ENCODE results near the gene KRT39. TPM values are rescaled to one million over a fixed set of nuclear protein-coding genes. Genes with fewer than 3 reads are reported as not detected.

KRT39 gene
- total RNA-seq, 4 donors from 2014 or later = 2.5 to 13.3 TPM; not detected in 2

DNA sequence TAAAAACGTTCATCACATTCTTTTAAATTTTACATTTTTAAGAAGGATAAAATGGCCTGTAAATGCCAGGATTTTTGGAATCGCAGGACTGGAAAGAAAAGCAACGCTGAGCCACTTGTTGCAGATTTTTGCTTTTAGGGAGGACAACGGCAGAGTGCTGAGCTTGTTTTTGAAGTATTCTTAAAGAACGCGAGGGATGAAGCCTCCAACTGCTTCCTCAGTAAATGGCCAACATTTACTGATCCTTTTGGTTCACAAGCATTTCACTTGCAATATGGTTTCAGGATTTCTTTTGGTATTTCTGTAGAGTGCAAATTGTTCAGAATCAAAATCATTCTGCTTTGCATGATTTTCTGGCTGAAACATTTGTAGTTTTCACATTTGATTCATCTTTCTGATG, 26.5 kb downstream of the KRT39 start:
- DNase-seq (ENCODE audit: low spot score in 2 of 2) = no peak
- no peaks in the 10 kb centered on the region for H3K9me3 ChIP-seq
- peaks cover 17% of the 10 kb centered on the region for H3K4me1 ChIP-seq
- 82% methylated on average over 6 of the region's 6 CpGs for WGBS
- TF ChIP-seq POLR2A (IDR thresholded peaks at IDR 0.05) (no peak), EP300 (IDR thresholded peaks at IDR 0.05) (no peak), POLR2AphosphoS5 (IDR thresholded peaks at IDR 0.05) (no peak)
- TF ChIP-seq, protein P1, sequence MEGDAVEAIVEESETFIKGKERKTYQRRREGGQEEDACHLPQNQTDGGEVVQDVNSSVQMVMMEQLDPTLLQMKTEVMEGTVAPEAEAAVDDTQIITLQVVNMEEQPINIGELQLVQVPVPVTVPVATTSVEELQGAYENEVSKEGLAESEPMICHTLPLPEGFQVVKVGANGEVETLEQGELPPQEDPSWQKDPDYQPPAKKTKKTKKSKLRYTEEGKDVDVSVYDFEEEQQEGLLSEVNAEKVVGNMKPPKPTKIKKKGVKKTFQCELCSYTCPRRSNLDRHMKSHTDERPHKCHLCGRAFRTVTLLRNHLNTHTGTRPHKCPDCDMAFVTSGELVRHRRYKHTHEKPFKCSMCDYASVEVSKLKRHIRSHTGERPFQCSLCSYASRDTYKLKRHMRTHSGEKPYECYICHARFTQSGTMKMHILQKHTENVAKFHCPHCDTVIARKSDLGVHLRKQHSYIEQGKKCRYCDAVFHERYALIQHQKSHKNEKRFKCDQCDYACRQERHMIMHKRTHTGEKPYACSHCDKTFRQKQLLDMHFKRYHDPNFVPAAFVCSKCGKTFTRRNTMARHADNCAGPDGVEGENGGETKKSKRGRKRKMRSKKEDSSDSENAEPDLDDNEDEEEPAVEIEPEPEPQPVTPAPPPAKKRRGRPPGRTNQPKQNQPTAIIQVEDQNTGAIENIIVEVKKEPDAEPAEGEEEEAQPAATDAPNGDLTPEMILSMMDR (IDR thresholded peaks at IDR 0.05) = no peak
- H3K36me3 ChIP-seq = no peaks in the 10 kb centered on the region
- H3K4me3 ChIP-seq = no peak overlapping the region
- peaks cover 4% of the 10 kb centered on the region for H3K27me3 ChIP-seq
- H3K27ac ChIP-seq = no peak overlapping the region

DNA sequence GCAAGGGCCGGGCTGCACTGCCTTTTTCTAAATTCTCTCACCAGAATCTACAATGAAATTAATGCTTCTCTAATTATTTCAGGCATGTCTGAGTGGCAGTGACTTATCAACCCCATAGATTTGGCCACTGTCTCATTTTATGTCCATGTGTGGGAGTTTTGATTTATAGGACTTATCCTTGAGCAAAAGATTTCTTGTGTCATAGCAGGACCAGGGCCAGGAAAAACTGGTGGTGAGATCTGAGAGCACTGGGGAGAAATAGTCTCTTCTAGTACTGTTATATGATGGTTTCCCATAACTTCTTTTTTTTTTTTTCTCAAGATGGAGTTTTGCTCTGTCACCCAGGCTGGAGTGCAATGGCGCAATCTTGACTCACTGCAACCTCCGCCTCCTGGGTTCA, 27.8 kb downstream of the KRT39 start:
- Histone ChIP-seq H3K4me3 (no peak overlapping the region), H3K9me3 (no peaks in the 10 kb centered on the region), H3K36me3 (no peaks in the 10 kb centered on the region), H3K27me3 (peaks cover 4% of the 10 kb centered on the region), H3K4me1 (peaks cover 17% of the 10 kb centered on the region), H3K27ac (no peak overlapping the region)
- no peak for DNase-seq (ENCODE audit: low spot score in 2 of 2)
- 87% methylated on average over 3 of the region's 3 CpGs for WGBS
- no peak for TF ChIP-seq EP300 (IDR thresholded peaks at IDR 0.05)
- TF ChIP-seq POLR2AphosphoS5 (IDR thresholded peaks at IDR 0.05) = no peak
- no peak for TF ChIP-seq POLR2A (IDR thresholded peaks at IDR 0.05)
- TF ChIP-seq, protein P1 (IDR thresholded peaks at IDR 0.05) = no peak

DNA sequence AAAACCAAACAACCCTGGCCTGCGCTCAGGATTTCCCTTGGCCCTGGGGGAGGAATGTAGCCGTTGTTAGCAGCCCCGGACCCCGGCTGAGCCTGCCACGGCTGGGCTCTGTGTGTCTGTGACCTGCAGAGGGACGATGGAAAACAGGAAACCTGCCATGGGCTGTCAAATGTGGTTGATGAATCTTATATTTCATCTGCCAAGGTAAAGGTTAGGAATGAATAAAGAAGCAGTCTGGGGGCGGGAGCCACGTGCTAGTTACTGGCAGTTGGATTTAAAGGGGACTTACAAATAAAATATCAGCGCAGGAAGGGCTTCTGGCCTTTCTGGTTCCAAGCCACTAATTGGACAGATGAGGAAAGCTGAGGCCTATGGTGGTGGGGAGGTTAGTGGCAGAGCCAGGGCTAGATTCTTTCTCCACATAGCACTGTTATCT, 29.3 kb downstream of the KRT39 start, which contains the start of gene KRT23:
TSS of gene KRT23 (minus strand) at position 263 of the 436 bp plus-strand sequence. CDS start 1,043 bp downstream, outside the sequence.
- Histone ChIP-seq H3K36me3 (no peaks in the 10 kb centered on the region), H3K27ac (peak within 1 kb of the TSS; percentile 78), H3K9me3 (no peaks in the 10 kb centered on the region), H3K4me1 (peaks cover 17% of the 10 kb centered on the region), H3K27me3 (peaks cover 4% of the 10 kb centered on the region), H3K4me3 (peak within 1 kb of the TSS; percentile 36)
- 44% methylated on average over 9 of the region's 9 CpGs for WGBS
- no peak for DNase-seq (ENCODE audit: low spot score in 2 of 2)
- TF ChIP-seq, protein P1 (IDR thresholded peaks at IDR 0.05) = no peak
- TF ChIP-seq POLR2AphosphoS5 (IDR thresholded peaks at IDR 0.05) (no peak), EP300 (IDR thresholded peaks at IDR 0.05) (no peak), POLR2A (IDR thresholded peaks at IDR 0.05) (no peak)

DNA sequence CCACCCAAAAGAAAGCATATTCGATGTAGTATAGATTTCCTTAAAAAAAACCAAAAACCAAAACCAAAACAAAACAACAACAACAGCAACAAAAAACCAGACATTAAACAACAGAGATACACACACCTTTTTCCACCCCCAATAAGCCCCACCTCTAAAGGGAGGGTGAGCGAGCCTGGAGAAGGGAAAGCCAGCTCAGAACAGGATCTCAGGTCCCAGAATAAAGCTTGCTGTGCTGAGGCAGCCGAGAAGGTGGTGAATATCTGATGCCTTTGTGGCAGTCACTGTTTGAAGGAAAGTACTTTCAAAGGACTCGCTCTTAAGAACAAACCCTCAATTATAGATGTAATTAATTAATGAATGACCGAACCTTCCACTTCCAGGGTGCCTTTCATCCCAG, 29.8 kb downstream of the KRT39 start:
- Histone ChIP-seq H3K4me1 (peaks cover 17% of the 10 kb centered on the region), H3K27me3 (peaks cover 4% of the 10 kb centered on the region), H3K9me3 (no peaks in the 10 kb centered on the region), H3K36me3 (no peaks in the 10 kb centered on the region), H3K4me3 (peak overlapping the region; percentile 36), H3K27ac (peak overlapping the region; percentile 71)
- no peak for TF ChIP-seq POLR2AphosphoS5 (IDR thresholded peaks at IDR 0.05)
- TF ChIP-seq EP300 (IDR thresholded peaks at IDR 0.05) = no peak
- DNase-seq (ENCODE audit: low spot score in 2 of 2) = no peak
- WGBS = 52% methylated on average over 5 of the region's 5 CpGs

DNA sequence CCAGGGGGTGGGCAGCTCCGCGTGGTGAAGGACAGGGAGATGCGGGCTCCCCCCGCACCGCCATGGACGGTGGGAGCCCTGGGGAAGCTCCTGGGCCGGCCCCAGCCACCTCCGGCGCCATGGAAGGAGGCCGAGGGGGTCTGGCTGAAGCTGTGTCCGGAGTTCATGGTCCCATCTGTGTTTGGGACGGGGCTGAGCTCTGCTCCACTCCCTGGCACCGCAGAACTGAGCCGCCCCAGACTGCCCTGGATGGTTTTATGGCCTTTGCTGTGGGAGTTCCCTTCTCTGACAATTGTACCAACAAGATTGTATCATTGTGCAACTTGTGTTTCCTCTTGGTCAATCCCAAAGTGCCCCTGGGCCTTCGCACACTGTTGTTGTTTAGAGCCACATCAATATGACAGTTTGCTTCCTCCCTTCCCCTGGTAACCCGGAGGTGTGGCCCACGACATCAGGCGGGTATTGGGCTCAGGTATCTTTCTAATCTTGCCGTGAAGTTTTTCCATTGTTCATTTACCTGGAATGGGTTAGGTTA, 30.2 kb downstream of the KRT39 start:
- peaks cover 17% of the 10 kb centered on the region for H3K4me1 ChIP-seq
- H3K9me3 ChIP-seq = no peaks in the 10 kb centered on the region
- peak overlapping the region; percentile 36 for H3K4me3 ChIP-seq
- WGBS = 65% methylated on average over 6 of the region's 19 CpGs
- DNase-seq (ENCODE audit: low spot score in 2 of 2) = peak in 1 of 2 donors; percentile 65
- peak overlapping the region; percentile 78 for H3K27ac ChIP-seq
- H3K36me3 ChIP-seq = no peaks in the 10 kb centered on the region
- TF ChIP-seq, protein P1 (IDR thresholded peaks at IDR 0.05) = no peak
- no peak for TF ChIP-seq EP300 (IDR thresholded peaks at IDR 0.05)
- no peak for TF ChIP-seq POLR2A (IDR thresholded peaks at IDR 0.05)
- peak in 2 of 3 donors; percentile 57 to 79 for TF ChIP-seq POLR2AphosphoS5 (IDR thresholded peaks at IDR 0.05)
- peaks cover 4% of the 10 kb centered on the region for H3K27me3 ChIP-seq

Data from suprapubic skin (tissue), 4 donors.